Esophagus muscularis mucosa (tissue), 4 donors: ENCODE results near the gene PCGF2.

Experiments
- EP300 ChIP-seq: sonication (generic); formaldehyde crosslinking; IDR thresholded peaks from one replicate; pipeline ENCODE4 v1.6.1; 2017; ENCODE audit warnings: antibody characterized with exemption
- POLR2A ChIP-seq: fragments of 450-650 bp; IDR thresholded peaks from one replicate; pipeline ENCODE4 v1.6.1; 2017; ENCODE audit warnings: antibody characterized with exemption, moderate library complexity, mild to moderate bottlenecking, low read depth
- TF ChIP-seq, protein P1 (sequence below), 3 experiments: fragments of 200-600 bp in 2 of 3; fragments of 450-650 bp in 1 of 3; sonication (generic) in 2 of 3; IDR thresholded peaks; one replicate each; pipeline ENCODE4 v1.5.1; 2017 to 2019; ENCODE audit warnings: antibody characterized with exemption in 3 of 3, mild to moderate bottlenecking in 2 of 3, moderate library complexity in 1 of 3

DNA sequence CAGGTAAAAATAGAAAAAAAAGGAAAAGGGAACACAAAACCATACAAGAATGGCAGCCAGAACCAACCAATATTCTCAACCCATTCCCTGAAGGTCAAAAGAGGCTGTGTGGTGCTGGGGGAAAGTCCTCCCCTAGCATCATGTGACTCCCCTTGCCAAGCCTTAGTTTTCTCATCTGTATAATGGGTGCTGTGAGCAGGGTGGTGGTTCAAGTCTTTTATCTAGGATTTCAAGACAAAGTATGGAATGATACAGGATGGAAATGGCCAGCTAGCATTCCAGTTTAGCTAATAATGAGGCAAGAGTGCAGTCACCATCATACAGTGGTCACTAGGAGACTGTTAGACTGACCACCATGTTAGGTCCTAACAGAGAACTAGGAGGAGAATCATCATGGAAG lies 25.1 kb upstream of the PCGF2 start:
- TF ChIP-seq POLR2A: no peak
- TF ChIP-seq, protein P1, sequence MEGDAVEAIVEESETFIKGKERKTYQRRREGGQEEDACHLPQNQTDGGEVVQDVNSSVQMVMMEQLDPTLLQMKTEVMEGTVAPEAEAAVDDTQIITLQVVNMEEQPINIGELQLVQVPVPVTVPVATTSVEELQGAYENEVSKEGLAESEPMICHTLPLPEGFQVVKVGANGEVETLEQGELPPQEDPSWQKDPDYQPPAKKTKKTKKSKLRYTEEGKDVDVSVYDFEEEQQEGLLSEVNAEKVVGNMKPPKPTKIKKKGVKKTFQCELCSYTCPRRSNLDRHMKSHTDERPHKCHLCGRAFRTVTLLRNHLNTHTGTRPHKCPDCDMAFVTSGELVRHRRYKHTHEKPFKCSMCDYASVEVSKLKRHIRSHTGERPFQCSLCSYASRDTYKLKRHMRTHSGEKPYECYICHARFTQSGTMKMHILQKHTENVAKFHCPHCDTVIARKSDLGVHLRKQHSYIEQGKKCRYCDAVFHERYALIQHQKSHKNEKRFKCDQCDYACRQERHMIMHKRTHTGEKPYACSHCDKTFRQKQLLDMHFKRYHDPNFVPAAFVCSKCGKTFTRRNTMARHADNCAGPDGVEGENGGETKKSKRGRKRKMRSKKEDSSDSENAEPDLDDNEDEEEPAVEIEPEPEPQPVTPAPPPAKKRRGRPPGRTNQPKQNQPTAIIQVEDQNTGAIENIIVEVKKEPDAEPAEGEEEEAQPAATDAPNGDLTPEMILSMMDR (IDR thresholded peaks at IDR 0.05): no peak
- no peak for TF ChIP-seq EP300
